K562 (cell line): Measurements from ENCODE around the gene APOL3. TPM values are rescaled to one million over a fixed set of nuclear protein-coding genes. Genes with fewer than 3 reads are reported as not detected.

Experiments
- ARID3B ChIP-seq: fragments of 250-450 bp; sonication (Bioruptor Pico); IDR thresholded peaks from 2 replicates; pipeline ENCODE4 v1.4.0; 2020; ENCODE audit warnings: borderline replicate concordance
- BHLHE40 ChIP-seq: IDR thresholded peaks from 2 replicates; pipeline ENCODE4 v1.6.1; 2011; ENCODE audit warnings: low read length, improper control_type of control experiment
- CHD1 ChIP-seq: fragments of 200-600 bp; sonication (generic); IDR thresholded peaks from one replicate; pipeline ENCODE4 v1.6.1; 2012; ENCODE audit warnings: mild to moderate bottlenecking, moderate library complexity, low read length, inconsistent platforms
- COPS2 ChIP-seq: fragments of 450-650 bp; conservative IDR thresholded peaks from 2 replicates; pipeline ENCODE4 v1.6.1; 2016; ENCODE audit warnings: mild to moderate bottlenecking, moderate library complexity
- FIP1L1 ChIP-seq: fragments of 200-400 bp; formaldehyde crosslinking; IDR thresholded peaks from 2 replicates; pipeline ENCODE4 v1.6.1; 2018; ENCODE audit warnings: mild to moderate bottlenecking, low read depth, low read length; ENCODE audit not compliant: poor library complexity, severe bottlenecking
- GABPB2 ChIP-seq: fragments of 250-450 bp; sonication (Bioruptor Pico); conservative IDR thresholded peaks from 2 replicates; pipeline ENCODE4 v1.5.1; 2021; ENCODE audit warnings: mild to moderate bottlenecking
- HMG20B ChIP-seq: fragments of 250-450 bp; sonication (Bioruptor Pico); IDR thresholded peaks from 2 replicates; pipeline ENCODE4 v1.5.0; 2021; ENCODE audit warnings: mild to moderate bottlenecking
- HNRNPLL ChIP-seq: fragments of 200-400 bp; formaldehyde crosslinking; IDR thresholded peaks from 2 replicates; pipeline ENCODE4 v1.6.1; 2017; ENCODE audit warnings: low read length, low read depth, mild to moderate bottlenecking; ENCODE audit not compliant: poor library complexity, severe bottlenecking
- NCOR1 ChIP-seq: fragments of 450-650 bp; IDR thresholded peaks from 2 replicates; pipeline ENCODE4 v1.6.1; 2016; ENCODE audit warnings: mild to moderate bottlenecking, moderate library complexity
- RBM15 ChIP-seq: fragments of 200-400 bp; formaldehyde crosslinking; IDR thresholded peaks from 2 replicates; pipeline ENCODE4 v1.6.1; 2018; ENCODE audit warnings: mild to moderate bottlenecking, low read length, moderate library complexity; ENCODE audit not compliant: insufficient read depth
- SRSF9 ChIP-seq: fragments of 200-400 bp; formaldehyde crosslinking; IDR thresholded peaks from 2 replicates; pipeline ENCODE4 v1.6.1; 2017; ENCODE audit warnings: low read depth, low read length, borderline replicate concordance
- TFAP4 ChIP-seq: sonication (generic); formaldehyde crosslinking; IDR thresholded peaks from 2 replicates; pipeline ENCODE4 v1.8.0; 2022; ENCODE audit warnings: missing genetic modification reagents, mild to moderate bottlenecking, moderate library complexity, borderline replicate concordance
- ZBTB8A ChIP-seq: fragments of 450-650 bp; IDR thresholded peaks from 2 replicates; pipeline ENCODE4 v1.6.1; 2018; ENCODE audit warnings: mild to moderate bottlenecking, moderate library complexity; ENCODE audit not compliant: partially characterized antibody
- ZFPM2 ChIP-seq: fragments of 250-450 bp; sonication (Bioruptor Pico); IDR thresholded peaks from 2 replicates; pipeline ENCODE4 v1.5.1; 2022; ENCODE audit warnings: mild to moderate bottlenecking
- ZMIZ1 ChIP-seq, 2 experiments: fragments of 150-350 bp in 1 of 2; IDR thresholded peaks; 2 replicates each; pipeline ENCODE4 v1.6.1; 2012 to 2016; ENCODE audit warnings: low read depth in 2 of 2, low read length in 2 of 2, mild to moderate bottlenecking in 1 of 2, moderate library complexity in 1 of 2
- ZNF395 ChIP-seq: fragments of 200-800 bp; sonication (Bioruptor generic); IDR thresholded peaks from 2 replicates; pipeline ENCODE4 v1.6.1; 2017; ENCODE audit warnings: missing genetic modification characterization, missing compliant biosample characterization
- polyA plus RNA-seq, 8 experiments: library from polyadenylated mRNA; depleted of rRNA in 4 of 8; stranded (reverse) in 5 of 8; unstranded in 3 of 8; fragments of >200 nt; fragmentation: Nextera tagmentation in 2 of 8; fragmentation: Illumina TruSeq in 1 of 8; extraction: Ambion mirVana in 2 of 8; extraction: Trizol in 1 of 8; gene quantifications; 2 replicates each; pipeline versions ENCODE4 v1.2.1 to v1.2.3, GENCODE V29; 2011 to 2014; ENCODE audit warnings: inconsistent platforms in 1 of 8, missing spikeins in 1 of 8
- total RNA-seq, 7 experiments: library from RNA; depleted of rRNA in 6 of 7; stranded (reverse); fragments of >200 nt in 6 of 7; fragmentation: Illumina TruSeq in 2 of 7; extraction: Trizol in 2 of 7; gene quantifications; 2 replicates each; pipeline versions ENCODE4 v1.2.1 to v1.2.3, GENCODE V29; 2011 to 2021; ENCODE audit warnings: low replicate concordance in 1 of 7
- TF ChIP-seq, protein P1 (sequence below): fragments of 450-650 bp; IDR thresholded peaks from 2 replicates; pipeline ENCODE4 v1.6.1; 2016; ENCODE audit warnings: antibody characterized with exemption
- TF ChIP-seq, protein P2 (sequence below): fragments of 250-450 bp; sonication (Bioruptor Pico); IDR thresholded peaks from 2 replicates; pipeline ENCODE4 v1.8.0; 2021; ENCODE audit warnings: moderate library complexity, mild to moderate bottlenecking, inconsistent platforms

The APOL3 gene
- total and polyA plus RNA-seq, 9 of the 15 experiments (the other 6 are each of a cell fraction or from before 2014, with no cell fraction given) = 0.25 to 1.1 (median 0.56) TPM; not detected in 1

GRCh38 chr22:36201630-36202319, 41.2 kb upstream of the APOL3 start, which contains the start of gene APOL4 (continued):
- no peak for TF ChIP-seq RBM15
- TF ChIP-seq, protein P1, sequence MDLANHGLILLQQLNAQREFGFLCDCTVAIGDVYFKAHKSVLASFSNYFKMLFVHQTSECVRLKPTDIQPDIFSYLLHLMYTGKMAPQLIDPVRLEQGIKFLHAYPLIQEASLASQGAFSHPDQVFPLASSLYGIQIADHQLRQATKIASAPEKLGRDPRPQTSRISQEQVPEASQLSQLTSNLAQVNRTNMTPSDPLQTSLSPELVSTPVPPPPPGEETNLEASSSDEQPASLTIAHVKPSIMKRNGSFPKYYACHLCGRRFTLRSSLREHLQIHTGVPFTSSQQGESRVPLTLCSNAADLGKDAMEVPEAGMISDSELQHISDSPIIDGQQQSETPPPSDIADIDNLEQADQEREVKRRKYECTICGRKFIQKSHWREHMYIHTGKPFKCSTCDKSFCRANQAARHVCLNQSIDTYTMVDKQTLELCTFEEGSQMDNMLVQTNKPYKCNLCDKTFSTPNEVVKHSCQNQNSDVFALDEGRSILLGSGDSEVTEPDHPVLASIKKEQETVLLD = no peak
- no peak for TF ChIP-seq ZMIZ1 (IDR thresholded peaks at IDR 0.05; ENCODE audit: low read depth in 2 of 2, low read length in 2 of 2)
- TF ChIP-seq BHLHE40 = peak; percentile 20
- TF ChIP-seq, protein P2, sequence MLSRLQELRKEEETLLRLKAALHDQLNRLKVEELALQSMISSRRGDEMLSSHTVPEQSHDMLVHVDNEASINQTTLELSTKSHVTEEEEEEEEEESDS (CRISPR knock-in tag) = no peak
- TF ChIP-seq ZBTB8A = no peak
- TF ChIP-seq SRSF9 = no peak
- no peak for TF ChIP-seq HMG20B
- no peak for TF ChIP-seq ZFPM2 (CRISPR knock-in tag)
- no peak for TF ChIP-seq FIP1L1
- no peak for TF ChIP-seq ARID3B (CRISPR knock-in tag)
- no peak for TF ChIP-seq COPS2
- TF ChIP-seq ZNF395 (CRISPR knock-in tag) = 0 out of 2 replicates have a peak, but pooled peaks have one; percentile 15
- TF ChIP-seq CHD1 = no peak
- no peak for TF ChIP-seq GABPB2 (CRISPR knock-in tag)
- TF ChIP-seq NCOR1 = peak; percentile 72
- no peak for TF ChIP-seq HNRNPLL
- TF ChIP-seq TFAP4 (CRISPR knock-in tag) = peak; percentile 59
